Heart left ventricle (tissue), 13 donors: ENCODE data around the gene TJP2.

Experiments used
- POLR2A ChIP-seq, 2 donors: fragments of 450-650 bp; IDR thresholded peaks; one replicate each; pipeline ENCODE4 v1.6.1; 2017; ENCODE audit warnings: antibody characterized with exemption in 2 of 2, mild to moderate bottlenecking in 2 of 2, moderate library complexity in 2 of 2
- TF ChIP-seq, protein P1 (sequence below), 12 donors: fragments of 200-600 bp; sonication (generic) in 4 of 12; IDR thresholded peaks; one replicate each; pipeline versions ENCODE4 v1.5.0 to v1.8.0; 2018 to 2022; ENCODE audit warnings: antibody characterized with exemption in 12 of 12, mild to moderate bottlenecking in 5 of 12
- donor health status: ischemic (EF 13 %, LVEDD 7.1; RV severe dilation, severe dysfunction).
- donor health status: DM: no; HTN: yes; CAD: no.
- donor health status: DM: no; HTN: no; CAD: no.
- donor health status: ischemic (EF 25% LVEDD 6.9; RV normal size, moderate dysfunction).
- donor health status: ischemic (EF 25% LVEDD 5.7; RV mildly dilated, moderate dysfunction).
- donor health status: ischemic (EF 35%, LVEDD 5.7; RV mildly dilated, moderate dysfunction).
- donor health status: nonischemic (EF 11% LVEDD 7.7; RV severe dilation, severe dysfunction).
- donor health status: DM: yes; HTN: yes; CAD: no.
- donor health status: PGD.
- donor health status: ischemic (EF 29% LVEDD 5.4; RV normal size, mild dysfunction).
- donor health status: nonischemic (EF 23%, LVEDD 6.1; RV moderate dilation, normal function).

DNA sequence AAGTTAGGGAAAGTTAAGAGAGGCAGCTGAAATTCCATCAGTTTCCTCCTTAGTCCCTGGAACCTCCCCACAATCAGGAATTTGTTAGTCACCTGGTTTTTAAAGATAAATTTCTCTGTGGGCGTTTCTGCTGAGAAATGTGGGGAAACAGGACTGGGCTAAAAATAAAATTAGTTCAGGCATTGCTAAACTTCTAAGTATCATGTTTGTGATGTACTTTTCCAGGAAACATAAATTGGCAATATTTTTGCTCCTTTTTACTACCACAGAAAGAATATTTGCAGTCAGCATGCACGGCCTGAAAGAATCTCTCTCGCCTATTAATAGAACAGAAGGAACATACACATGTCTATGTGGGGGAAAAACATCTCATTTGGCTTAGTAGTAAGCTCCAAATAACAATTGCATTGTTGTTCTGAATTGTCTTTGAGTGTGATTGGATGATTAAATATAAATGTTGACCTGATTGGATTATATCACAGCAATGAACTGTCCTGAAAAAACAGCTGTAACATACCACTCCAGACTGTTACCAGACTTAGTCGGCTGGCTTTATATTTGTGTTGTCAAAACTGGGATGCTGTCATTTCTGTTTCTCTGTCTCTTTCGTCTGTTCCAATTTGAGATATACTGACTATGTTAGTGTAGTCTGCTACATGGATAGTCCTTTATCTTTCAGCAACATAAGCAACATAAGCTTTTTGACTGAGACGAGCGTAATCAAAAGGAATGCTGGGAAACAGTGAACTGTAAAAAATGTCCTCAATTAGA lies 12.9 kb downstream of the TJP2 start:
- TF ChIP-seq POLR2A (IDR thresholded peaks at IDR 0.05) = no peak
- TF ChIP-seq, protein P1, sequence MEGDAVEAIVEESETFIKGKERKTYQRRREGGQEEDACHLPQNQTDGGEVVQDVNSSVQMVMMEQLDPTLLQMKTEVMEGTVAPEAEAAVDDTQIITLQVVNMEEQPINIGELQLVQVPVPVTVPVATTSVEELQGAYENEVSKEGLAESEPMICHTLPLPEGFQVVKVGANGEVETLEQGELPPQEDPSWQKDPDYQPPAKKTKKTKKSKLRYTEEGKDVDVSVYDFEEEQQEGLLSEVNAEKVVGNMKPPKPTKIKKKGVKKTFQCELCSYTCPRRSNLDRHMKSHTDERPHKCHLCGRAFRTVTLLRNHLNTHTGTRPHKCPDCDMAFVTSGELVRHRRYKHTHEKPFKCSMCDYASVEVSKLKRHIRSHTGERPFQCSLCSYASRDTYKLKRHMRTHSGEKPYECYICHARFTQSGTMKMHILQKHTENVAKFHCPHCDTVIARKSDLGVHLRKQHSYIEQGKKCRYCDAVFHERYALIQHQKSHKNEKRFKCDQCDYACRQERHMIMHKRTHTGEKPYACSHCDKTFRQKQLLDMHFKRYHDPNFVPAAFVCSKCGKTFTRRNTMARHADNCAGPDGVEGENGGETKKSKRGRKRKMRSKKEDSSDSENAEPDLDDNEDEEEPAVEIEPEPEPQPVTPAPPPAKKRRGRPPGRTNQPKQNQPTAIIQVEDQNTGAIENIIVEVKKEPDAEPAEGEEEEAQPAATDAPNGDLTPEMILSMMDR (IDR thresholded peaks at IDR 0.05) = no peak
